NCI-H1436 (cell line): ENCODE data around the gene IGSF21.
"Not testable (repeated sequence)": the region's sequence is repeated elsewhere in the genome, so short reads cannot be mapped to it uniquely, and the experiment has no call there.

Experiments
- DNase-seq: peaks from one replicate; lab custom pipeline; 2025; lab: John Stamatoyannopoulos, UW

The IGSF21 gene

DNA sequence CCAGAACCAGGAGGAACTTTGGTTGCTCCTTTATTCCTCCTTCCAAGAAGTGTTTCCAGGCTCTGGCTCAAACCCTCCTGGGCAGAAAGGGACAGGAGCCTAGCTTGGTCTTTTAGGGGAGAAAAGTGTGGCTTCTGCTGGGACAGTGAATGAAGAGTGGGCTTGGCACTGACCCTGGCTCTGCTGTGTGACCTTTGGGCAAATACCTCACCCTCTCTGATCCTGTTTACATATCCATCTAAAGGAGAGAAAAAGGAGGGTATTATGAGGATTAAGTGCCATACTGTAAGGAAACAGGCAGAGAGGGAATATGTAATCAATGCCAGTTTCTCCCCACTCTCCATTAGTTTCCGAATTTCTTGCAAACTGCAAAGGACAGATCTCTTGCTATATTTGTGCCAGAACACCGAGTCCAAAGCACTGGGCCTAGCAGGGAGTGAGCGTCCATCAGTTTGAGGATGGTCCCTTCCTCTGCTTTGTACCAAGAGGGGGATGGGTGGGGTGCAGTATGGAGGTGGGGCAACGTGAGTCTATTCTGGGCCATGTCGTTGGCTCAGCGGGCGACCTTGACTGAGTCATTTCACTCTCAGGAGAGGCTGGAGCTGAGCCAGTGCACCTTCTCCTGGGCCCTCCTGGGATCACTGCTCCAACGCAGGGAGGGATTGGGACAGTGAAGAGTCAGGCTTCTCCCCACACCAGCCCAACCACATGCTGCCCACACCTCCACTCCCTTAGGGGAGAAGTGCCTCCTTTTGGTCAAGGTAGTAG is 38.4 kb downstream of the IGSF21 start:
- no peak for DNase-seq

DNA sequence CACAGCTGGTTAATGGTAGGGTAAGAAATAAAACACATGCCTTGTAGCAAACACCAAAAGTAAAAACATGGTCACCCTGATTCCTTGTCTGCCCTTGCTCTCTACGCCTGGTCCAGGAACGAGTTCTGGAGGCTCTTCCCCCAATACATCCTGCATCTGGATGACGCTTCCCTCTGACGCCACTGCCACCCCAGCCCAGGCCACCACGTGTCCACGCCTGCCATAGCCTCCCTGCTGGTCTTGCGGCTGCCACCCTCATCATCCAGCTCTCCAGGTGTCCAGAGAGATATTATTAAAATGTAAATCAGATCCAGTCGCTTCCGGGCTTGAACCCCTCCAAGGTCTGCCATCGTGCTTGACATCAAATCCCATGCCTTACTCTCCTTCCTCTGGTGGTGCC is 39.3 kb downstream of the IGSF21 start:
- no peak for DNase-seq

DNA sequence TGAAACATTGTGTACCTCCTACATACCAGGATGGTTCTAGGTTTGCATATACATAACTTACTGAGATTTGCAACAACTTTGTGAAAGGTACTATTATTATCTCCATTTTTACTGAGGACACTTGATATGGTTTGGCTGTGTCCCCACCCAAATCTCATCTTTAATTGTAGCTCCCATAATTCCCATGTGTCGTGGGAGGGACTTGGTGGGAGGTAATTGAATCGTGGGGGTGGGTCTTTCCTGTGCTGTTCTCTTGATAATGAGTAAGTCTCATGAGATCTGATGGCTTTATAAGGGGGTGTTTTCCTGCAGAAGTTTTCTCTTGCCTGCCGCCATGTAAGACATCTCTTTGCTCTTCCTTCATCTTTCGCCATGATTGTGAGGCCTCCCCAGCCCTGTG is 40.1 kb downstream of the IGSF21 start:
- no peak for DNase-seq

DNA sequence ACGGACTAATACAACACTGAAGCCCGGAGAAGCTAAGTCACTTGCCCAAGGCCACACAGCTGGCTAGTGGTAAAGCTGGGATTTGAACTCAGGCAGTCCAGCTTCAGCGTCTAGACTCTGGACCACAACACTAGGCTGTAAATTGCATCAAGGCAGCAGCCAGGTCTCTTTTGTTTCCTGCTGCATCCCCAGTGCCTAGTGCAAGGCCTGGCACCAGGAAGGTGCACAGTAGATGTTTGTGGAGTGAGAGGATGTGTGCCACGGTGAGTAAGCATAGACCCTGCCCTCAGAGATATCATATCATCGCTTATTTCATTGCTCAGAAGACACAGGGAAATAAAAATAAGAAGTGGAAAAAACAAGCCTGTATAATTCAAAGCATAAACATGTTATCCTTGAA is 40.9 kb downstream of the IGSF21 start:
- no peak for DNase-seq

DNA sequence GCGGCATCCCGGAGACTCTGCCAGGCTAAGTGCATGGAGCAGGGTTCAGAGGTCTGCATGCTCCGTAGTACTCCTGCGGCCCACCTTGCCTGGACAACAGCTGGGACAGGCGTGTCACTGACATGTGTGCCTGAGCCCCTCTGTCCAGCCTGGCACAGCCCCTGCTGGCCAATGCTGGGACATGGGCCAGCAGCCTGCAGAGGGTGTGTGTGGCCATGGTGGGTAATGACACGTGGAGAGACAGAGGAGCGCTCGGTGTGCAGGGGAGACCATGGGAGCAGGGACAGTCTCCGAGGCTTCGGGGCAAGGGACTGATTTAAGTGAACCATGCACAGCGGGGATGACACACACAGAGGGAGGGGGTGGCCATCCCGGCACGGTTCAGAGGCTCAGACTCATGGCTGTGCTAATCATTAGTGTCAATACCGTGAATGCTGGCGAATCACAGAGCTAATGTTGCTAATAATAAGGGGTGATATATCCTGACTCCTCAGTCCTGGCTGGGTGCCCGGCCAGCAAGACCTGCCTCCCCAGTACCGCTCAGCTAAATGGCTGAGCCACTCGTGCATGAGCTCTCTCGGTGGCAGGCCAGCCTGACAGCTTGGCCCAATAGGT is 41.5 kb downstream of the IGSF21 start:
- DNase-seq = no peak

DNA sequence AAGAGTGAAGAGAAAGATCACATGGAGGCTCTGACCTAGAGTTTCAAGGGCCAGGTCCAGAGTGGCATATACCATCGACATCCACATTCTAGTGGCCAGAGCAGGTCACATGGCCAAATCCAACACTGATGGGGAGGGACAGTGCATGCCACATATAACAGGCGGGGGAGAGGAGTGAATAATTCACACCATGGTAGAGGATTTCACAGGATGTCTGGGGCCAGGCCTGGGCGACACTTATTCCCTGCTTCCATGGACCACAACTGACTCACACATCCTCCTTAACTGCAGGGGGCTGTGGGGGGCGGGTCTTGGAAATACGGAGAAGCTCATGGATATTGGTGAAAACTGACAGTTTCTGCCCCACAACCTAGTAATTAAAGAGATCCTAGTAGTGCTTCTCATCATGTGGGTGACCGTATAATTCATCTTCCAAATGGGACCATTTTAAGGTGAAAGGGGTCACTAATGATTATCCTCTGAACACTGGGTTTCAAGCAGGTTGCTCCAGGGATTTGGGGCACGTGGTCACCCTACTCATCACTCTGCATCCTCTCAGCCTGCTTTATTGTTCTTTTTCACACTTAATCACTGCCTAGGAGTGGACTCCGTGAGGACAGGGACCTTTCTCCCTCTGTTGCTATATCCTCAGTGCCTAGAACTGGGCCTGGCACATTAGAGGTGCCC is 44.0 kb downstream of the IGSF21 start:
- DNase-seq = no peak

DNA sequence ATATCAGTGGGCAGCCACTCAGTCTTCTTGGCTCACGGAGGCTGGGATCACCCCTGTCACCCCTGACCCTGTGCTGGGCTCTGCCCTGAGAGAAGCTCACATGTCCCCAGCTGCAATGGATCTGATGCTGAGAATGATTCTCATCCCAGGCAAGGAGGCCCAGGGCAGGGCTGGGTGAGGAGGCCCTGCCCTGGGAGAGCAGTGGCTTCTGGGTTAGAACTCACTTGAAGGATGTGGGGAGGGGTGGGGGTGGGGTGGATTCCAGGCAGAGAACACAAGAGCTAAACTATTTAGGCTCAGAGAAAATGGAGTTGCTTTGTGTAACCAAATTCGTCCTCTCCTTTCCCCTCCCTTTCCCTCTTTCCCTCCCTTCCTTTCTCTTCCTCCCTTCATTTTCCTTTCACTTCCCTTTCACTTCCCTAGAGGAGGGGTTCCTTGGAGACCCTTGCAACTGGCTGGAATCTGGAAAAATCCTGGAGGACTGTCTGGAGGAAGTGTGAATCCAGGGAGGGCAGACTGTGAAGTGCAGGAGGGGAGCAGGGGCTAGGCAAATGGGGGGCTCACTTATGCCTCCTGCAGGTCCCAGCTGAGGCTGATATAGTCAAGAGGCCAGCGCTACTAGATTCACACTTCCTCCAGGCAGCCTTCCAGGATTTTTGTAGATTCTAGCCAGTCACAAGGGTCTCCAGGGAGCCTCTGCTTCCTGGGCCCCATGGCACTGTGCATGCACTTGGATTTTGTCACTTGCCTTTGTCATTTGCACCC is 47.0 kb downstream of the IGSF21 start:
- no peak for DNase-seq

DNA sequence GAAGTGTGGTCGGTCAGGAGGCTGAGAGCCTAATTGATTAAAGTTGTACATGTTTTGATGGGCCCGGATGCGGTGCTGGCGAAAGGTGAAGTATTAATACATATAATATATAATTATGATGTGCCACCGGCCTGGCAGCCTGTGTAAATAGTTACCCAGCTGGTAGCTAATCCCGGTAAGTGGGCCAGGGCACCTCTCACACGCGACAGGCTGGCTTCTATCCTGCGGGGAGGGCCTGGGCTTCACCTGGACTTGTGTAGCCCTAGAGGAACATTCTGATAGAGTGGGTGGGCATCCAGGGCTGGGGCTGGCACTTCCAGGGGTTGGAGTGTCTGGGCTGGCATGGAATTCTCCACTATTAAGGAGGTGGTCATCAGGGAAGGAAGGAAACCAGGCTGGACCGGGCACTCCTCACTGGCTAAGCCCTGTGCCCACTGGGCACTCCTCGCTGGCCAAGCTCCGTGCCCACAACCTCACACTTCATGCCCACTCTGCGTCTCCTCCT is 48.3 kb downstream of the IGSF21 start:
- DNase-seq = no peak

DNA sequence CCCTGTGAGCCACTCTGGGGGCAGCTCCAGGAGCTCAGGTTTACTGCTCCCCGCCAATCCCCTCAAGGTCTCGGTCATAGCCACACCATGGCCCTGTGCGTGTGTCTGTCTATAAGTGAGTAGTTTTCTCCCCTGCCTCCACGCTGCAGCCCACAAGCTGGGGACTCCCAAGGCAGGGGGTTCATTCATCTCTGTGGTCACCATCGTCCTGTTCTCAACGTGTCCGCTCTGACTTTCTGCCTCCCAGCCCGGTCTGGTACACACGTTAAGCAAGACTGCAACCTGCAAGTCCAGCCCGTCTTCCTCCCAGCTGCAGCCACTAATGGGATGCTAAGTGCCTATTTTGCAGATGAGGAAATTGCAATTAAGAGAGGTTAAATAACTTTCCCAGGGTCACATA is 49.8 kb downstream of the IGSF21 start:
- DNase-seq = no peak

DNA sequence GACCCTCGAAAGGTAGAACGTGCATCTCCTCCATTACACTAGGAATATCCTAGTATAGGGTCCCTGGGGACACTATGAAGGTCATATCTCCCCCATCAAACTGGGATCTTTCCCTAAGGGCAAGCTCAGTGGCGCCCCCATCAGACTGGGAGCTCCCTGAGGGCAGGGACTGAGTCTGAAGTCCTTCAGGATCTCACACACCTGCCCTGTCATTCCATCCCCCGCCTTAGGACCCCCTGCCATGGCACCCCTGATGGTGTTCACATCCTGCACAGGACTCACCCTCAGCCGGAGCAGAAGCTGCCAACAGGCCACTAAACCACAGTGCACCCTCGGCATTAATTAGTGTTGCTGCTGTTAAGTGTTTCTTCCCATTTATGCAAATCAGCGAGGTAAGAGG is 50.4 kb downstream of the IGSF21 start:
- no peak for DNase-seq

DNA sequence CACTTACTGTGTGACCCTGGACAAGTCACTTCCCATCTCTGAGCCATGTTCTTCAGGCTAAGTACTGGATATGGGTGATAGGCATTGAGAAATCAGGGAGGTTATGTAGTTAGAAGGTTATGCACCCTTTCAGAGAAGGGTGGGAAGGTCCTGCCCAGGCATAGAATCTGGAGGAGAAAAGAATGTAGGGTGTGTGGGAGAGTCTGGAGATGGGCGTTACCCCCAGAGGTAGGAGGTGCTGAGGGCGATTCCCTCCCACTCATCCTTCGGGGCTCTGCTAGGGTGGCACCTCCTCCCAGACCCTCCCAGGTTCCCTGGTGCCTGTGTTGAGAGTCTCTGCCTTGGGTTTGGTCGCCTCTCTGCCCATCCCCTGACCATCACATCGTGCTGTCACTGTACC is 51.1 kb downstream of the IGSF21 start:
- no peak for DNase-seq

DNA sequence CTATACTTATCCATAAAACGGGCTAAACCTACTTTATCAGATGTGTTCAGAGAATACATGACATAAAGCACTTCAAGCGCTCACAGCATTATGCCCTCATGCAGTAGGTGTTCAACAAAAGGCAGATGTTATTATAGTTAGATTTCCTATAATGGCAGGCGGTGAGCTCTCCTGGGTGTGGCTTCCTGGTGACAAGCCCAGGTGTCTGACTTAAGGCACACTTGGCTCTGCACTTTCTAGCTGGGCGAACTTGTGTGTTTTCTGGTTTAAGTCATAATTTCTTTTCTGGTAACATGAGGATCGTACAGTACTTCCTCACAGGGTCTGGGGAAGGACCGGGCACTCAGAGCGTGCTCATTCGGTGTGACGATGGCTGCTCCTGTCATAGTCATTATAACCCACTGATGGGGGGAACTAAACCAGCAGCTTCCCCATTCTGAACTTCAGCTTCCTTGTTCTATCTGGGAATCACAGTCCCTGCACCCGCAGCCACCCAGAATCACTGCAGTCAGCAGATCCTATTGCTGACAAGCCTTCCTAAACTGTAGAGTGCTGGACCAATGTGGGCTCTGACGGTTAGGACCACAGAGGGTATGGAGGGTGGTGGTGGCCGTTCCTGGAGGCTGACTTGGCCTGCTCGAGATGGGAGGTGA is 52.8 kb downstream of the IGSF21 start:
- no peak for DNase-seq

DNA sequence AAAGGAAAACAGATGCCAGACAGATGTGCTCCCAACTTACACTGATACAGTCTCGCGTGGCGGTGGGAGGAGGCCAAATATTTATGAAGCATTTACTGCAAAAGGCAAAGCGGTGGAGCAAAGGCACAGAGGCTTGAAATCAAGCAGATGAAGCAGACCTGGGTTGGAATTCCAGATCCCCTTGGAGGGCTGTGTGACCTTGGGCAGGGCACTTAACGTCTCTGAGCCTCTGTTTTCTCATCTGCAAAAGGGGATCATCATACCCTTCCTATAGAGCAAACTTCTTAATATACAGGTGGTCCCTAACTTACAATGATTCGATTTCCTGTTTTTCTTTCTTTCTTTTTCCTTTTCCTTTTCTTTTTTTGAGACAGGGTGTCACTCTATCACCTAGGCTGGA is 54.1 kb downstream of the IGSF21 start:
- DNase-seq = no peak

DNA sequence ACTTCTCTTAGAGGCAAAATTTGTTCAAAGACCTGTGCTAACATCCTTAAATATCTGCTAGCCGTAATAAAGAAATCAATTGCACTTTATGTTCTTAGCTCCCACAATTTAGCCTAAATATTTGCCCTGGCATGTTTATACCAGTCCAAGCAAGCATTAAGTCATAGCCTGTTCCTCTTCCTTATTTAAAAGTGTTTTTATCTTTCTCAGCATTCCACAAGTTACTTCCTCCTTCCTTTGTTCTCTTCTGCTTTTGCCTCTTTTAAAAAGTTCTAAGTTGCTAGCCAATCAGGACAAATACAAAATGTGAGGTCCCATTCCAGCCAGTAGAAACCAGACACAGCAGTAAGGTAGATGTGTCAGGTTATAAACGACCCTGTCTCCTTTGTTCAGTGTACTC is 58.0 kb downstream of the IGSF21 start:
- not testable (repeated sequence) for DNase-seq

DNA sequence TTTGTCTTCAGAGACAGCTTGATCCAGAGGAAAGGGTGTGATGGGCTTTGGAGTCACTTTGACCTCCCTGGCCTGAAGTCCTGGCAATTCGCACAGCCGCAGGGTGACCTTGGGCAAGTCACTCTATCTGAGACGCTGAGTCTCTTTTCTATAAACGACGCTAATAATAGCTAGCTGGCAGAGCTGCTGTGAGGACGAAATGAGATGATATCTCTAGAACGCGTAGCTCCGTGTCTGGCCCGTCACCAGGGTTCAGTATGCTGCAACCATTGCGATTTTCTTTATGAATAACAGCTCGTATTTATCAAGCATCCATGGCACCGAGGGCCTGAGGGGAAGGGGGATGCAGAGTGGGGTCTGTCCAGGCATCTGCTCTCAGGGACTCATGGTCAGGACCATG is 58.7 kb downstream of the IGSF21 start:
- DNase-seq = no peak

DNA sequence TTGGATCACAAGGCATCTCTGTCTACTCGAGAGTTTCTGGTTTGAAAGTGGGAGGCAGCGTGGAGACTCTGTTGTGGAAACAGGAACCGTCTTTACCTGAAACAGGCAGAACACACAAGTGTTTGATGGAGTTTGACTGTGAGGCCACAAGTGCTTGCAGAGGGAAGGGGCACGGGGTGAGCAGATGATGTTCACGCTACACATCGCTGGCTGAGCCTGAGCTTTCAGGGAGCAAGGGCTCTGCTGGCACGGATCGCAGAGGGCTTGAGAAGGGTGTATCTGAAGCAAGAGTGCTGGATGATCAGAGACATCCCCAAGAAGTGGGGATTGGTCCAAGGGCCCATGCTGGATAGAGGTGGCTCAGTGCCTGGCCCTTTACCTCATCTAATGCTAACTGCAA is 59.3 kb downstream of the IGSF21 start:
- no peak for DNase-seq

DNA sequence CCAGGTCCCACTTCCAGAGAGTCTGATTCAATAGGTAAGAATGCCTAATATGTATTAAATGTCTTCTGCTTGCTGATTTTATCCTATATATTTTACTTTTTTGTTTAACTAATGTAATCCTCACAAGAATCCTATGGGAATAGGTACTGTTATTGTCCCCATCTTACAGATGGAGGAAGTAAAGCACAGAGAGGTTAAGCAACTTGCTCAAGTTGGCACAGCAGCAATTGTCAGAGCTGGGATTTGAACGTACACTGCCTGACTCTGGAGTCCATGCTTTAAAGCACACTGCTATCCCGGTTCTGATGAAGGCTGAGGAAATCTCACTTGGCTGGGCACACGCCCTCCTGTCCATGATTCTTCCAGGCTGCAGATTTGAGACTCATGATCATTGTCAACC is 62.8 kb downstream of the IGSF21 start:
- DNase-seq = no peak

DNA sequence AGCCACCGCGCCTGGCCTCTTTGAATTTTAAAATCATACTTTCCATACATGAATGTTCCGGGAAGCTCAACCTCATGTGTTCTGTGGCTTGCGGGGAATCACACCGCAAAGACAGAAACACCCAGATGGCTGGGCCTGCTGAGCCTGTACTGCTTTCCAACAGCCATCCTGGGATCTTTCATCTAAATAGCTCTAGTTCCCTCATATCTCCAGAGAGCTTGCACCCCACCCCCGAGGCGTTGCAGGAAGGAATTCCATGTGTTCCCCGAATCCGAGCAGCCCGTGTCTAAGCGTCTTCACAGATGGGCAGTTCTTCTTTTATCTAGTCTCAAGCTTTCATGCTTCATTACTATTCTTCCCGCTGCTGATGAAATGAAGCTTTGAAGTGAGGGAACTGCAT is 66.4 kb downstream of the IGSF21 start:
- no peak for DNase-seq

DNA sequence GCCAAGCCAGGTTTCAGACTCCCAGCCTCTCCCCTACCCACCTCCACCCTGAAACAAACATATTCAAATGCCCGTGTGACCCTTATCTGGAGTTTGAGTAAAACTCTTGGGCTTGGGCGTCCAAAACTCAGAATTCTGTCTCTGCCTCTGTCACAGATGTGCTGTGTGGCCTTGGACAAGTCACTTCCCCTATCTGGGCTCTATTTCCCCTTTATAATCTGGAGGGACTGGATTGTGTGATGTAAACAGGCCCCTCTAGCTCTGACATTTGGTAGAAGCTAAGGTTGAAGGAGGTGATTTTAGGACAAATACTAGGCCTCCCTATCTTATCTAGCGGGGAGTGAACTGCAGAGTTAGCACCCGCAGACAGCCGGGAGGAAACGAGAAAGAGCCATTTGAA is 67.5 kb downstream of the IGSF21 start:
- DNase-seq = no peak

DNA sequence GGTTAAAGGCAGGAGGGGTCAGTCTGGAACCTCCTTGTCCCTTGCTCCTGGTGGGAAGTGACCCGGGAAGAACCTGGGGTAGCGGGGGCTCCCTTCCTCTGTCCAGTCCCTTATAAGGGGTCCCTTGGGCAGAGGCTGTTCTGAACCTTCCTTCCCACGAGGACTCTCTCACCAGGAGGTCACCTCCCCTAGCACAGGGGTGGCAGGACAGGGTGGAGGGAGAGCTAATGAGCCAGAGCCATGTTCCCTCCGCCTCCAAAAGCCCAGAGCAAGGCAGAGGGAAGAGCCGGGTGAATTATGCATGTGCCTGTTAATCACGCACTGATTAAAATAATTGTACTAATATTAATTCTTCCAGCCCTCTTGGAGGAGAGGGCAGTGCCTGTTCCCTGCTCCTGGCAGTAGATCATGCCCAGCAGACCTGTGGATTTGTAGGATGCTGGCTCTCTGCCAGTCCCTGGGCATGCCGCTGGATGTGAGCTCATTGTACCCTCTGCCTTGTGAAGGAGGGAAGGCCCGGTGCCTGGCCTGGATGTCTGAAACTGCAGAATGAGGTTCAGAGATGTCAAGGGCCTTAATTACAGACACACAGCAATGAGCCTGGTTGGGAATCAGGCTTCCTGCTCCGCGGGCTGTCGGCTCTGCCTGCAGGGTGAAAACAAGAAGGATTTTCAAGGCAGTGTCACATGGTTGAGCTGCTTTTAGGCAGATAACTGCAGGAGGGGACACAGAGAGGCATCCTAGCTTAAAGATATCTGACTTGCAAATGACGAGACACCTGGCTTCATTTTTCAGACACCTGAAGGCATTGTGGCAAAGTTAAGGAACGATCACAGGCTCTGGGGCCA is 68.2 kb downstream of the IGSF21 start:
- DNase-seq = no peak

DNA sequence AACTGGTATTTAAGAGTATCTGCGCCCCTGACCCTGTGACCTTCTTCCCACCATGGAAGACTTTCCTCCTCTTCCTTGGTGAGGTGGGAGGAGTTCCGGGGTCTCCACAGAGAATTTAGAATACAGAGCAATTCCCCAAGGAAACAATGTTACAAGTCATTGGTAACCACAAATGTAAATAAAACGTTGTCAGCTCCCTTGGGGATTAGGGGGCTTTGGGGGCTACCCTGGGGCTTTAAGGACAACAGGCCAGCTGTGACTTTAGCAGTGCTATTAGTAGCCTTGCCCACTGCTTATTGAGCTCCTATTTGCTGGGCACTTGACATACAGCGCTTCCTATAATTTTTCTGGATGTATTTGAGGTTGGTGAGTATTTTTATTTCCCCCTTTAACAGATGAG is 69.0 kb downstream of the IGSF21 start:
- no peak for DNase-seq
